ENCODE data around the gene ZFPM1.
A peak's percentile ranks its signal among the peaks of the same experiment; 100 is the strongest.

GRCh38 chr16:88569985-88570690 is 117.1 kb downstream of the ZFPM1 start, which contains the start of gene ZC3H18:
- TF ChIP-seq CHD1 (IDR thresholded peaks at IDR 0.05; ENCODE audit: low read depth, low read length) (no peak), TBP (IDR thresholded peaks at IDR 0.05; ENCODE audit: low read depth, low read length) (peak; percentile 84), CTCF (IDR thresholded peaks at IDR 0.05; ENCODE audit: control extremely low read depth in 1 of 3, insufficient read depth in 1 of 3, low read depth in 1 of 3, low read length in 3 of 3) (no peak), HDAC2 (IDR thresholded peaks at IDR 0.05; ENCODE audit: borderline replicate concordance in 1 of 2, low read depth in 2 of 2, low read length in 2 of 2) (peak in 1 of 2 experiments; percentile 57; a peak in 1 of 4 replicates), POLR2AphosphoS5 (IDR thresholded peaks at IDR 0.05; ENCODE audit: low read depth, low read length) (peak; percentile 93), ATF2 (IDR thresholded peaks at IDR 0.05; ENCODE audit: low read length) (no peak), TCF12 (IDR thresholded peaks at IDR 0.05; ENCODE audit: low read depth, low read length) (no peak), POLR2A (IDR thresholded peaks at IDR 0.05; ENCODE audit: control extremely low read depth in 1 of 2, low read depth in 2 of 2, low read length in 2 of 2) (peak in 1 of 2 experiments; percentile 86; a peak in 2 of 3 replicates), TAF1 (IDR thresholded peaks at IDR 0.05; ENCODE audit: low read depth, low read length) (peak; percentile 94), JUN (IDR thresholded peaks at IDR 0.05; ENCODE audit: low read depth, low read length) (no peak), MAX (IDR thresholded peaks at IDR 0.05) (peak; percentile 55; the same call in 1 of the 2 replicates), BCL11A (IDR thresholded peaks at IDR 0.05; ENCODE audit: low read depth in 2 of 2, low read length in 2 of 2) (no peak), SAP30 (IDR thresholded peaks at IDR 0.05; ENCODE audit: insufficient read depth, insufficient replicate concordance, low read length) (no peak), TEAD4 (IDR thresholded peaks at IDR 0.05; ENCODE audit: low read depth, low read length) (no peak)
